Activated effector memory CD4-positive, alpha-beta T cell treated with anti-CD3 and anti-CD28 coated beads, Interleukin-2, amount 50 U/mL, for 16 hours (primary cell): ENCODE data around the gene ABCA3.
"Not testable (repeated sequence)": the region's sequence is repeated elsewhere in the genome, so short reads cannot be mapped to it uniquely, and the experiment has no call there.

Experiments
- DNase-seq: peaks from one replicate; pipeline ENCODE4 v3.0.0-alpha.2; 2020

The ABCA3 gene

GRCh38 chr16:2278956-2279800, 61.4 kb downstream of the ABCA3 start:
- DNase-seq: no peak

- no peak for DNase-seq
These were observed 62.3 kb downstream of the ABCA3 start for GRCh38 chr16:2278272-2278608.

GRCh38 chr16:2277466-2278271, 62.9 kb downstream of the ABCA3 start:
- no peak for DNase-seq

DNA sequence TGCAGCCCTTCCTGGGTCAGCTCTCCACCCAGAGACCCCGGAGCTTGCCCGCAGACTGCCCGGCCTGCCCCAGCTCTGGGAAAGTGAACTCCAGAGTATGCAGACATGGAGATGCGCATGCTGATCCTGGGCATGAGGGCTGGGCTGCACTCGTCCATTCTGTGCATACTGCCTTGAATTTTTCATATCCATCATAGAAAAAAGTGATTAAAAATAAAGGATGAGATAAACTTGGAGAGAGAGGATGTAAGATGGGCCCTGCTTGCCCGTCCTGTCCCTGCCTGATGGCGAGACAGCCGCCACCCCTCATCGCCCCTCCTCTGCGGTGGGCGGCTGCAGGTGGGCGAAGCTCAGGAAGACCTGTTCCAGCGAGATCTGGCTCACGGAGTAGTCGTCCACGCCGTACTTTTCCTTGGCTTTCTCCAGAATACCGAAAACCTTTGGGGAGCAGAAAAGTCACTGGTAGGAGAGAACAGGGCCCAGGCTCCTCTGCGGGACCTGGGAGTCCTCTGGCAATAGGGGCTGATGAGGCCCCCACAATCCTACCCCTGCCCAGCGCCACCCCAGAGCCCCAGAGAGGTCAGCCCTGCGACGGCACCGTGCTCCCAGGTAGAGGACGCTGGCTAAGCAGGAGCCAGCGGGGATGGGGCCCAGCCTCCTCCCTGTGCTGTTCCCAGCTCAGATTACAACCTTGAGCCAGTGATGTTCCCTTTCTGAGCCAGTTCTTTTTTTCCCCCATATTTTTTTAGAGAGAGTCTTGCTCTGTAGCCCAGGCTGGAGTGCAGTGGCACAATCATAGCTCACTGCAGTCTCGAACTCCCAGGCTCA, 63.9 kb downstream of the ABCA3 start:
- no peak for DNase-seq

- DNase-seq: no peak
These were observed 64.8 kb downstream of the ABCA3 start for GRCh38 chr16:2275476-2276367.

DNA sequence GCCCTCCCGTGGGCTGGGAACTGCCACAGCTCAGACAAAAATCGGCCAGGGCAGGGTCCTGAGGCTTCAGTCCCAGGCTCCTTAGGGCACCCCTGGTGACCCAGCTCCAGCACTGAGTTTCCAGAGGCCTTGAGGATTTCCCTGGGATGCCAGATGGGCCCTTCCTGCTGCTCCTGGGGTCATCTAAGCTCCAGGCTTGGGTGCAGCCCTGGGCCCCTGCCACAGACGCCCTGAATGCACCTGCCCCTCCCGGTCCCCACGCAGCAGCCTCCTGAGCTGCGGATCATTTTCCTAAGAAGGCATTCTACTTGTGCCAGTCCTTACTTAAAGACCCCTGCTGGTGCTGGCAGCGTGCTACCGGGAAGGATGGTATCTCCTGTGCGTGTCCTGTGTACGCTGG, 66.6 kb downstream of the ABCA3 start:
- no peak for DNase-seq

GRCh38 chr16:2273484-2273883, 67.0 kb downstream of the ABCA3 start:
- DNase-seq: no peak

DNA sequence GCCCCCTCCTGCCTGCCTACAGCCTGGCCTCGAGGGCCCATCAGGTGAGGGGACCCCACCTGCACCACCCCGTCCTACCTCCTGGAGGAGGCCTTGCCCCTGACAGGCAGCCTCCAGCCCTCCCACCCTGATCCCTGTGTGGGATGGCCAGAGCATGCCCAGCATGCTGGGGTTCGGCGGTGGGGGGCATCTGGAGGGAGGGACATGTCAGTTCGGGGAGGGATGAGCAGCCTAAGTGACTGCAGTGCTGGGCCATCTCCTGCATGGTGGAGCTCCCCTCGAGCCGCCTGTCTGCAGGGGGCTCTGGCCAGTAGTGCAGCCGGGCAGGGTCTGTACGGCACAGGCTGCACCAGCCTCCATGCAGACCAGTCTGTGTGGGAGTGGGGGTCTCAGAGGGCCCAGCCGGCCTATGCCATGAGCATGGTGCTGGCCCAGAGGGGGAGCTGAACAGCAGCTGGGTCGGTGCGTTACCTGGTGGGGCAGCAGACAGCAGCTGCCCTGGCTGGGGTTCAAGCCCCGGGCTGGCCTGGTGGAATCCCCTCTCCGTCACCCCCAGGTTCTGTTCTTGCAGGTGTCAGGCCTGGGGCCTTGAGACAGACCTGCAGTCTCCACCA, 68.6 kb downstream of the ABCA3 start:
- DNase-seq: no peak

- DNase-seq: no peak
These were observed 69.7 kb downstream of the ABCA3 start for GRCh38 chr16:2270588-2271470.

DNA sequence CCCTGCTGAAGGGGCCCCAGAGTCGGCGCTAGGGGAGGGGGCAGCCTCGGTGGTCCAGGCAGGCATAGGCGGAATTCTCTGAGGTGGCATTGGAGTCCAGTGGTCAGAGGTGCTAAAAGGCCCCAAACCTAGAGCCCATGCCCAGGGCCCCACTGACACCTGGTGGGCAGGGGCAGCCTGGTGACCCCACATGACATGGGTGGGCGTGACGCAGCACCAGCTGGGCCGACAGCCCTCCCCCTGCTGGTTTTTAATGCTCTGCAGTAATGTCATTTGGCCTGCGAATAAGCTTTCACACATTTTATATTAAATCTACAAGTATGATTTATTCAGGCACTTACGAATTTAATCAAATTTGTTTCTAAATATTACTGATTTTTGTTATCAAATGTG, 70.5 kb downstream of the ABCA3 start:
- DNase-seq: no peak

- DNase-seq: peak; percentile 99
These were observed 72.4 kb downstream of the ABCA3 start, which contains the start of gene RNPS1 for GRCh38 chr16:2267913-2268666. RNPS1 (minus strand) TSS chr16:2268126; CDS start chr16:2264643, 3,483 bp downstream.

- not testable (repeated sequence) for DNase-seq
These were observed 73.0 kb downstream of the ABCA3 start for GRCh38 chr16:2267505-2267912.

GRCh38 chr16:2266887-2267286, 73.6 kb downstream of the ABCA3 start:
- DNase-seq: peak; percentile 73

DNA sequence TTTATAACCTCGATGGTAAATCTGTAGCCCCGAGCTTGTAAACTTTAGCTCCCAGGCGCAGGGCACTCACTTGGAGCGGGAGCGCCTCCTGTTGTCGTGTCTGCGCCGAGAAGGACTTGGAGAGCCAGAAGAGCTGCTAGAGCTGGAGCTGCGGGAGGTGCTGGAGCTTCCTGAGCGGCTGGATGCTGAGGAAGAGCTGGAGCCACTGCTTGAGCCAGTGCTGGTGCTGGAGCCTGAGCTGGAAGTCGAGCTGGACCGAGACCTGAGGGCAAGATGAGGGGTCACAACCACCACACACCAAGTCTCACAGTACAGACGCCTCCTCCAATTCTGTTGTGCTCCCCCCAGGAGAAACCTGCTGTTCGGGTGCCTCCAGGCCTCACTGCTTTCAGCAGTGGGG, 77.5 kb downstream of the ABCA3 start:
- not testable (repeated sequence) for DNase-seq

- no peak for DNase-seq
These were observed 80.3 kb downstream of the ABCA3 start for GRCh38 chr16:2260250-2260649.

DNA sequence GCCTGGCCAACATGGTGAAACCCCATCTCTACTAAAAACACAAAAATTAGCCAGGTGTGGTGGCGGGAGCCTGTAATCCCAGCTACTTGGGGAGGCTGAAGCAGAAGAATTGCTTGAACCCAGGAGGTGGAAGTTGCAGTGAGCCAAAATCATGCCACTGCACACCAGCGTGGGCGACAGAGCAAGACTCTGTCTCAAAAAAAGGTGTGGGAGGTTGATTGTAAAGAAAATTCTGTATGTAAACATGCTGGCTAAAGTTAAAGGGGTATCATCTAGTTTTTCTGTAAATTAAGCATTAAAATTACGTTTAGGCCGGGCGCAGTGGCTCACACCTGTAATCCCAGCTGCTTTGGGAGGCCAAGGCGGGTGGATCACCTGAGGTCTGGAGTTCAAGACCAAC, 82.0 kb downstream of the ABCA3 start:
- not testable (repeated sequence) for DNase-seq

GRCh38 chr16:2257726-2258125, 82.8 kb downstream of the ABCA3 start:
- DNase-seq: no peak

GRCh38 chr16:2256531-2257140, 83.9 kb downstream of the ABCA3 start:
- DNase-seq: no peak

- no peak for DNase-seq
These were observed 87.2 kb downstream of the ABCA3 start for GRCh38 chr16:2253293-2253692.

DNA sequence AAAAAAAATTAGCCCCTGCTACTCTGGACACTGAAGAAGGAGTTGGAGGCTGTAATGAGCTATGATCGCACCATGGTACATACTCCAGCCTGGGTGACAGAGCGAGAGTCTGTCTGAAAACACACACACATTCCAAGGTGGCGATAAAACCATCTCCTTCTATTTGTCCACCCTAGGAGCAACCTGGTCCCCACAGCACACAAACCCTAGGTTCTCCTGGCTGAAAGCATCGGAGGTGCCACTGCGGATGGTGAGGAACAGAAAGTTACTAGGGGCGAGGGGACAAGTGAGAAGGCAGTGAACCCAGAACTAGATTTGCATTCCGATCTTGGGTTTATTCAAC, 87.8 kb downstream of the ABCA3 start:
- DNase-seq: no peak
